ENCODE results near the gene MYRF. TPM values are rescaled to one million over a fixed set of nuclear protein-coding genes. Genes with fewer than 3 reads are reported as not detected.

Gene MYRF
- total RNA-seq, 3 donors from 2014 or later, result 7.8 to 15.6 (median 10.2) TPM

DNA sequence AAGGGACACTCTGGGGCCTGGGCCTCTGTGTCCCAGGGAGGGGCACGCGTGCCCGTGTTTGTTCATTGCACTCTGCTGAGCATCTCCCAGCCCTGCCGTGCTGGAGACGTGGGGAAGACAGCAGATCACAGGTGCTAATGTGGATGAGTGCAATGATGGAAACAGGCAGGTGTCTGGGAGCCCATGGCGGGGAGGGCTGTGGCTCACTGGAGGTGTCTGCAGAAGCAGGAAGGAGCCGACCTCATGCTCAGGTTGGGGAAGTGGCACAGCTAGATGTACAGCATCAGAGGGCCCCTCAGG lies 32.0 kb downstream of the MYRF start:
- no peak for ATAC-seq

DNA sequence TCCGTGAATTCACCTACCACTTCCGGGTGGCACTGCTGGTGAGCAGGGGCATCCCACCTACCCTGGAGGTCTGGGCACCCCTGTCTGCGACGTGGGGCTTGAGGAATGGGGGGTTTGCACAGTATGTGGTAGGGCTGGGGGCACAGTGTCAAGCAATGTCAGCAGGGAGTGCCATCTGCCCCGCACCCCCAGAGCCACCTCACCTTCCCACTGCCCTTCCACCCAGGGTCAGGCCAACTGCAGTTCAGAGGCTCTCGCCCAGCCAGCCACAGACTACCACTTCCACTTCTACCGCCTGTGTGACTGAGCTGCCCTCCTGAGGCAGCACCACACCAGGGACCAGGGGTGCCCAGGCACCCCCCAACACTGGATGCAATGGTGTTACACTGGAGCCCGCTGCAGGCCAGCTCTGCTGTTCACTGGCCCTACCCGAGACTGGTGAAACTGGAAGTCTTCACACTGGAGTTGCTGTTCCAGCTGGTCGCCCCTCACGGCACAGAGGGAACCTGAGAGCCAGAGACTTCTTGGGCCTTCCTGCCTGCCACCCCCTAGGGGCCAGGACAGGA lies 33.5 kb downstream of the MYRF start:
- intact Hi-C loops (cut with DNase I, micrococcal nuclease), result no loop called here
- DNase-seq, result no peak
- TF ChIP-seq, protein P1, sequence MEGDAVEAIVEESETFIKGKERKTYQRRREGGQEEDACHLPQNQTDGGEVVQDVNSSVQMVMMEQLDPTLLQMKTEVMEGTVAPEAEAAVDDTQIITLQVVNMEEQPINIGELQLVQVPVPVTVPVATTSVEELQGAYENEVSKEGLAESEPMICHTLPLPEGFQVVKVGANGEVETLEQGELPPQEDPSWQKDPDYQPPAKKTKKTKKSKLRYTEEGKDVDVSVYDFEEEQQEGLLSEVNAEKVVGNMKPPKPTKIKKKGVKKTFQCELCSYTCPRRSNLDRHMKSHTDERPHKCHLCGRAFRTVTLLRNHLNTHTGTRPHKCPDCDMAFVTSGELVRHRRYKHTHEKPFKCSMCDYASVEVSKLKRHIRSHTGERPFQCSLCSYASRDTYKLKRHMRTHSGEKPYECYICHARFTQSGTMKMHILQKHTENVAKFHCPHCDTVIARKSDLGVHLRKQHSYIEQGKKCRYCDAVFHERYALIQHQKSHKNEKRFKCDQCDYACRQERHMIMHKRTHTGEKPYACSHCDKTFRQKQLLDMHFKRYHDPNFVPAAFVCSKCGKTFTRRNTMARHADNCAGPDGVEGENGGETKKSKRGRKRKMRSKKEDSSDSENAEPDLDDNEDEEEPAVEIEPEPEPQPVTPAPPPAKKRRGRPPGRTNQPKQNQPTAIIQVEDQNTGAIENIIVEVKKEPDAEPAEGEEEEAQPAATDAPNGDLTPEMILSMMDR (IDR thresholded peaks at IDR 0.05), result no peak
- no peak for ATAC-seq
- Histone ChIP-seq H3K4me1 (ENCODE audit: low read depth) (no peaks in the 10 kb centered on the region), H3K9me3 (no peaks in the 10 kb centered on the region), H3K4me3 (no peak overlapping the region), H3K36me3 (ENCODE audit: low read depth) (no peaks in the 10 kb centered on the region)

More for the DNA sequence above, 32.0 kb downstream of the MYRF start:
- no peaks in the 10 kb centered on the region for H3K9me3 ChIP-seq
- H3K36me3 ChIP-seq (ENCODE audit: low read depth), result no peaks in the 10 kb centered on the region
- DNase-seq, result no peak
- H3K4me3 ChIP-seq, result no peak overlapping the region
- TF ChIP-seq, protein P1 (IDR thresholded peaks at IDR 0.05), result no peak
- H3K4me1 ChIP-seq (ENCODE audit: low read depth), result no peaks in the 10 kb centered on the region
- intact Hi-C loops (cut with DNase I, micrococcal nuclease), result no loop called here

DNA sequence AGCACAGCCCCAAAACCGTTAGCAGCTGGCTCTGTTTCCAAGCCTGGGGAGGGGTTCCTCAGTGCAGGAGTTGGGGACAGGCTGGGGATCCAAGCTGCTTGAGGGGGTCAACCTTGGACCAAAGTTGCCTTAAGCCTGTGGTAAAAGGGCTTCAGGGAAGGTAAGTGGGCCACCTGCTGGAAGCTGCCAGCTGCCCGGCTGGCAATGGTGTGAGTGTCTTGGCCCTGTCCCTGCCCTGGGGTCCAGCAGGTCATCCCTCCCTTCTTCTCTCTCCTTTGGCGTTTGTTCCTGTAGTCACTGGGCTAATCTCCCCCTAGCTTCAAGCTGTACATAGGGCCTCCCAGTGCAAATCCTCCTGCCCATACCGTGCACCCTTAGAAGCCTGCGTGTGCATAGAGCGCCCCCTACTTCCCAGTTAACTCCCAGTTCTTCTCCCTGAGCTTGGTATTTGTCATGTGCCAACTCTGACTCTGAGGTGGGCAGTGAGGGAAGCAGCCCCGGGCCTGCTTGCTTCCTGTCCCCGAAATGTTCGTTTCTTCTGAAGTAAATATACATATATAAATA lies 35.6 kb downstream of the MYRF start:
- peak in 2 of 3 donors; percentile 17 to 65 for DNase-seq
- intact Hi-C loops (cut with DNase I, micrococcal nuclease), result no loop called here
- ATAC-seq, result no peak

DNA sequence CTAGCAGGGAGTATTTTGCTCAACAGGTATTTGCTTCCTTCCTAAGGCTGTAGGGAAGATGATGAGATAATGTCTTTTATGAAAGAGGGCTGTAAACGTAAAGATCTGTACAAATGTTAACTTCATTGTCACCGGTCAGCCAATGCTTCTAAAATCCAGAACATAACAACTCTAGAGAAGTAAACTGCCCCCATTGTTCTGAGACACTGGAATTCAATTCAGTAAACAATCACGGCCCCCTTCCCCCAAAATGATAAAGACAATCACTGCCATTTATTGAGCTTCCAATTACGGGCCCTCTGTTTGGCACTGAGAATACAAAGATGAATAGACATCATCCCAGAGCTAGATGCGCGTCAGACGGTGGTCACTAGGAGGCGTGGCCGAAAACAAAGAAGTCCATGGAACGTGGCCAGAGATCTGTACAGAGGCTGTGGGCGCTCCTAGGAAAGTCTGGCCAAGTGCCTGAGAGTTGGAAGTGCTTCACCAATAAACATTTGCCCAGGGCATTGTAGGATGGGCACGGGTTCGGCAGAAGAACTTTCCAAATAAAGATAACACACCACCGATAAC lies 39.4 kb downstream of the MYRF start:
- Histone ChIP-seq H3K4me3 (peak overlapping the region; percentile 83), H3K36me3 (ENCODE audit: low read depth) (no peaks in the 10 kb centered on the region), H3K4me1 (ENCODE audit: low read depth) (peaks cover 20% of the 10 kb centered on the region), H3K9me3 (no peaks in the 10 kb centered on the region)
- intact Hi-C loops (cut with DNase I, micrococcal nuclease), result no loop called here
- ATAC-seq, result peak; percentile 66
- peak in 2 of 3 donors; percentile 64 to 78 for DNase-seq
- TF ChIP-seq, protein P1 (IDR thresholded peaks at IDR 0.05), result no peak

More for the DNA sequence above, 35.6 kb downstream of the MYRF start:
- Histone ChIP-seq H3K9me3 (no peaks in the 10 kb centered on the region), H3K4me3 (no peak overlapping the region), H3K4me1 (ENCODE audit: low read depth) (peaks cover 8% of the 10 kb centered on the region), H3K36me3 (ENCODE audit: low read depth) (no peaks in the 10 kb centered on the region)
- TF ChIP-seq, protein P1 (IDR thresholded peaks at IDR 0.05), result peak; percentile 18

DNA sequence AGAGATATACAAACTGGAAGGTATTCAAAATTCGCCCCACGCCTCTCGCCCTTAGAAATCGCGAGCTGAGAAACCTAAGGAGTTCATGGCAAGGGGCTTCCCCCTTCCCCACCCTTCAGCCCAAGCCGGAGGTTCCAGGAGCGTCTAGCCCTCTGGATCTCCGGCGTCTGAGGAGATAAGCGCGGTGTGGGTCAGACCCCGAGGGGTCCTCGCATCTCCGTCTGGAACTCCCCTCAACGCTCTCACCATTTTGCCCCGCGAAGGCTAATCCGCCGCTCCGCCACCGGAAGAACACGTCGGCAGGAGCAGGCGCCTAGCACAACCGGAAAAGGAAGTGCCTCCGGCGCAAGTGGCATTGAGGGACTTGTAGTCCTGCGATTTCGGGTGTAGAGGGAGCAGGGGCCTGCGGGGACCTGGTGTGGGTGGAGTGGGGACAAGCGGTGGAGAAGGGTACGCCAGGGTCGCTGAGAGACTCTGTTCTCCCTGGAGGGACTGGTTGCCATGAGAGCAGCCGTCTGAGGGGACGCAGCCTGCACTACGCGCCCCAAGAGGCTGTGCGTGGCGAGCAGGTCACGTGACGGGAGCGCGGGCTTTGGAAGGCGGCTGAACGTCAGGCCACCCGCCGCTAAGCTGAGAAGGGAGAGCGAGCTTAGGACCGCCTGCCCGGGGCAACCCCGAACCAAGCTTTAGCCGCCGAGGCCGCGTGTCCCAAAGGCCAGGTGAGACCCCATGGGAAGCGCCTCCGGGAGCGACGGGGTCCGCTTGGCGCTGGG lies 40.1 kb downstream of the MYRF start, which contains the start of the genes FEN1 and TMEM258:
TSS of gene FEN1 (plus strand) at position 602 of the 773 bp plus-strand sequence. CDS start 2,451 bp downstream, outside the sequence.
TSS of gene TMEM258 (minus strand) at position 290 of the 773 bp plus-strand sequence. CDS start at position 249, 41 bp downstream.
- DNase-seq, result peak; percentile 90 to 93 (median 91)
- Histone ChIP-seq H3K9me3 (no peaks in the 10 kb centered on the region), H3K4me3 (peak within 1 kb of the TSS; percentile 83), H3K36me3 (ENCODE audit: low read depth) (no peaks in the 10 kb centered on the region), H3K4me1 (ENCODE audit: low read depth) (peaks cover 20% of the 10 kb centered on the region)
- ATAC-seq, result peak; percentile 93
- TF ChIP-seq, protein P1 (IDR thresholded peaks at IDR 0.05), result no peak
- intact Hi-C loops (cut with DNase I, micrococcal nuclease), result no loop called here

All from mucosa of descending colon (tissue), 3 donors.